ENCODE results near the gene MRPL20.
"Not testable (repeated sequence)": the region's sequence is repeated elsewhere in the genome, so short reads cannot be mapped to it uniquely, and the experiment has no call there.

The MRPL20 gene

GRCh38 chr1:1385931-1386330 lies 21.2 kb downstream of the MRPL20 start:
- no peak for DNase-seq (ENCODE audit: low read depth in 2 of 2)

- not testable (repeated sequence) for DNase-seq (ENCODE audit: low read depth in 2 of 2)
Measured at GRCh38 chr1:1385339-1385738, 21.8 kb downstream of the MRPL20 start.

GRCh38 chr1:1381294-1381693 lies 25.8 kb downstream of the MRPL20 start:
- no peak for DNase-seq (ENCODE audit: low read depth in 2 of 2)

GRCh38 chr1:1380860-1381259 lies 26.2 kb downstream of the MRPL20 start:
- no peak for DNase-seq (ENCODE audit: low read depth in 2 of 2)

GRCh38 chr1:1377540-1378205 lies 29.4 kb downstream of the MRPL20 start:
- DNase-seq (ENCODE audit: low read depth in 2 of 2), result no peak

GRCh38 chr1:1376551-1377226 lies 30.4 kb downstream of the MRPL20 start:
- DNase-seq (ENCODE audit: low read depth in 2 of 2), result no peak

- DNase-seq (ENCODE audit: low read depth in 2 of 2), result peak; percentile 93 to 97
Measured at GRCh38 chr1:1374929-1375662, 32.0 kb downstream of the MRPL20 start, which contains the start of gene AURKAIP1. TSS of gene AURKAIP1 (minus strand) at chr1:1375207. CDS start at chr1:1374756, 451 bp downstream.

GRCh38 chr1:1374589-1374928 lies 32.5 kb downstream of the MRPL20 start:
- no peak for DNase-seq (ENCODE audit: low read depth in 2 of 2)

GRCh38 chr1:1373815-1374588 lies 33.1 kb downstream of the MRPL20 start:
- no peak for DNase-seq (ENCODE audit: low read depth in 2 of 2)

GRCh38 chr1:1373051-1373814 lies 33.9 kb downstream of the MRPL20 start:
- DNase-seq (ENCODE audit: low read depth in 2 of 2), result no peak

GRCh38 chr1:1371746-1372711 lies 35.1 kb downstream of the MRPL20 start:
- DNase-seq (ENCODE audit: low read depth in 2 of 2), result peak; percentile 40 to 72

GRCh38 chr1:1371364-1371745 lies 35.7 kb downstream of the MRPL20 start:
- DNase-seq (ENCODE audit: low read depth in 2 of 2), result no peak

- no peak for DNase-seq (ENCODE audit: low read depth in 2 of 2)
Measured at GRCh38 chr1:1370771-1371300, 36.3 kb downstream of the MRPL20 start.

- not testable (repeated sequence) for DNase-seq (ENCODE audit: low read depth in 2 of 2)
Measured at GRCh38 chr1:1370094-1370493, 37.0 kb downstream of the MRPL20 start.

- no peak for DNase-seq (ENCODE audit: low read depth in 2 of 2)
Measured at GRCh38 chr1:1367315-1367714, 39.8 kb downstream of the MRPL20 start.

- no peak for DNase-seq (ENCODE audit: low read depth in 2 of 2)
Measured at GRCh38 chr1:1366699-1367066, 40.4 kb downstream of the MRPL20 start.

GRCh38 chr1:1365875-1366698 lies 41.0 kb downstream of the MRPL20 start:
- no peak for DNase-seq (ENCODE audit: low read depth in 2 of 2)

- no peak for DNase-seq (ENCODE audit: low read depth in 2 of 2)
Measured at GRCh38 chr1:1364266-1364665, 42.8 kb downstream of the MRPL20 start.

- no peak for DNase-seq (ENCODE audit: low read depth in 2 of 2)
Measured at GRCh38 chr1:1361982-1362423, 45.1 kb downstream of the MRPL20 start.

Data from stimulated activated CD4-positive, alpha-beta T cell treated with anti-CD3 and anti-CD28 coated beads, Interleukin-15, amount 100 ng/mL, for 48 hours (primary cell).